Ramos (cell line): ENCODE results near the gene DLEC1.

Experiments used
- in situ Hi-C: fragments of 300-500 bp; cut with MboI; formaldehyde crosslinking; loops from one replicate; pipeline ENCODE4 v1.14.3; 2022; ENCODE audit warnings: low sequenced_read_pairs; ENCODE audit not compliant: unreplicated experiment

DLEC1 gene

GRCh38 chr3:38117748-38118420 is 78.9 kb downstream of the DLEC1 start:
- in situ Hi-C loops: loop anchor here (5.0 kb wide), 1 partner anchor 364 kb away; no protein-coding TSS in a partner anchor

GRCh38 chr3:38118421-38119247 is 79.6 kb downstream of the DLEC1 start:
- in situ Hi-C loops: loop anchor here (5.0 kb wide), 1 partner anchor 364 kb away; no protein-coding TSS in a partner anchor

DNA sequence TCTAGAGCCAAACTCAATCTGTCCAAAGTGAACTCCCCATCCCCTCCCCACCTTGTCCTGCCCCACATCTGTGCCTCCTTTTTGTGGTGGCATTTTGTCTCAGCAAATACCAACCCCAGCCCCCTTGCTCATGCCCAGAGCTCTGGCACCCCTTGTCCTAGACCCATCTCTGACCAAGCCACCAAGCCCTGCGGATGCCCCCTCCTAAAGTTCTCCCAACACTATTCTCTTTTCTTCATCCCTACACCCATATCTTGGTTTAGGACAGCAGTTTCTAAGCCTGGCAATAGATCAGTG is 80.2 kb downstream of the DLEC1 start:
- in situ Hi-C loops: loop anchor here (5.0 kb wide), 1 partner anchor 363 kb away; no protein-coding TSS in a partner anchor

DNA sequence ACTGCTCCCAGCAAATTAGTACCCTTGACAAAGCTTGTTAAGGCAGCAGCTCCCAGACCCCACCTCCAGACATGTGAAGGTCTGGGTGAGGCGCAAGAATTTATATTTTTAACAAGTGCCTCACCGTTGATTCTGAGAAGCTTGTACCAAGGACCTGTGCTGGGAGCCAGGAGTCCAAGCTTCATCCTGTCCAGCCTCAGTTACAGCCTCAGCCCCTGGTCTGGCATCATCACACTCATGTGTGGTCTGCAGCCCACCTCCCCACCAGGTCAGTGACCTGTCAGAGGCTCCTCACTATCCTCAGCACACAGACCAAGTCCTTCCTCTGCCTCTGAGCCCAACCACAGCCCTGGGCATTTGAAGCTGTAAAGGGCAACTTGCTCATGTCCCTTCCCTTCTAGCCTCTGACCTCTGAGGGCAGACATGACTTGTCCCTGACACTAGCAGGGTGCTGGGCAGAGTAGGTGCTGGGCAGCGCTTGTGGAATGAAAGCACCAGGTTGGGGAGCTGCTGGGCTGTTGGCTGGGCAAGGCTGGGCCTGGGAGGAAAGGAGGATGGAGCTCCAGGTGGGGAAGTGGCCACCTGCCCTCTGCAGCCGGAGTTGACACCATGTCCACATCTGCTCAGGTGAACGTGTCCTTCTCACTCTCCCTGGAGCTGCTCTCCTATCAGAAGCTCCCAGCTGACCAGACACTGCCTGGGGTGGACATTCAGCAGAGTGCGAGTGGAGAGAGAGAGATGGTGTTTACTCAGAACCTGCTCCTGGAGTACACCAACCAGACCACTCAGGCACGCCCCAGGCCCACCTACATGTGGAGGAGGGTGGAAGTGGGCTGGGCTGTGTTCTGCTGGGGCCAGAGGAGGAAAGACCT is 81.0 kb downstream of the DLEC1 start:
- in situ Hi-C loops: loop anchor here (5.0 kb wide), 1 partner anchor 362 kb away; no protein-coding TSS in a partner anchor

GRCh38 chr3:38120693-38121450 is 81.9 kb downstream of the DLEC1 start:
- in situ Hi-C loops: no loop called here

- in situ Hi-C loops: no loop called here
Measured at GRCh38 chr3:38121451-38121831, 82.4 kb downstream of the DLEC1 start.

DNA sequence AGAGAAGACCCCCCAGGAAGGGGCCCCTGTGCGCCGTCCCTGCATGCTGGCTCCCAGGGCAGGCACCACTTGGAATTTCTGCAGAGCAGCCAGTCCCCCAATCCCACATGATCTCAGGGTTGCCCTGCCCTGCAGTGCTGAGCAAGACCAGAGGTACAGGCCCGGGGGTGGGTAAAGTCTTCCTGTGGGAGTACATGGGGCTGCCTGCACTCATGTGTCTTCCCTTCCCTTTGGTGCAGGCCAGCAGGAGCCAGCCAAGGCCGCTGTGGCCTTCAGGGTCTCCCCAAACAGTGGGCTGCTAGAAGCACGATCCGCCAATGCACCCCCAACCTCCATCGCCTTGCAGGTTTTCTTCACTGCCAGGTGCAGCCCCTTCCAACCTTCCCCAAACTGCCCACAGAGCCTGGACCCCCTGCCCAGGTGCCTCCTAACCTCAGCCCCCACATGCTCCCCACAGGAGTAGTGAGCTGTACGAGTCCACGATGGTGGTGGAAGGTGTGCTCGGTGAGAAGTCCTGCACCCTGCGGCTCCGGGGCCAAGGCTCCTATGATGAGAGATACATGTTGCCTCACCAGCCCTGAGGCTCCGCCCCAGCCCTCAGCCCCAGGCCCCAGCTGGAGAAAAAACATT is 82.9 kb downstream of the DLEC1 start:
- in situ Hi-C loops: no loop called here

GRCh38 chr3:38122712-38123290 is 83.8 kb downstream of the DLEC1 start:
- in situ Hi-C loops: no loop called here

DNA sequence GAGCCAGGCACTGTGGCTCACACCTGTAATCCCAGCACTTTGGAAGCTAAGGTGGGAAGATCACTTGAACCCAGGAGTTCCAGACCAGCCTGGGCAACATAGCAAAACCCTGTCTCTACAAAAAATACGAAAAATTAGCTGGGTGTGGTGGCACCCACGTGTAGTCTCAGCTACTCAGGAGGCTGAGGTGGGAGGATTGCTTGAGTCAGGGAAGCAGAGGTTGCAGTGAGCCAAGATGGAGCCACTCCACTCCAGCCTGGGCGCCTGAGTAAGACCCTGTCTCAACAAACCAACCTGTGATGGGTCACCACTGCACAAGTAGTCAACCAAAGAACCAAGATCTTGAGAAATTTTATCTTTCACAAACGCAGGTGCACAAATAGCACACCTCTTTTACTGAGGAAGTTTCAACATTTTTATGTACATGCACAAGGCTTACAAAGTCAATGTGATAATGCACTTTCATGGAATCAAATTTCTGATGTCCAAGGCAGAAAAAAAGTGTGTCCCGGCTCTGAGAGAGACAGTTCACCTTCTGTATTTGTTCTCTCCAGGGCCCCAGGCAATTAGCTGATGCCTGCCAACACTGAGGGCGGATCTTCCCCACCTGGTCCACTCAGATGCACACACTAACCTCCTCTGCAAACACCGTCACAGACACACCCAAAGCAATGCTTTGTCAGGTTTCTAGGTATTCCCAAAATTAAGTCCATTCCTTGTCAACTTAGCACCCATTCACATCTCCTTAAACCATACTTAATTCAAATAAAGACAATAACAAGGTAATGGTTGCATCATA is 85.5 kb downstream of the DLEC1 start:
- in situ Hi-C loops: no loop called here

- in situ Hi-C loops: no loop called here
Measured at GRCh38 chr3:38125305-38126120, 86.5 kb downstream of the DLEC1 start.

- in situ Hi-C loops: no loop called here
Measured at GRCh38 chr3:38126121-38126892, 87.3 kb downstream of the DLEC1 start.

DNA sequence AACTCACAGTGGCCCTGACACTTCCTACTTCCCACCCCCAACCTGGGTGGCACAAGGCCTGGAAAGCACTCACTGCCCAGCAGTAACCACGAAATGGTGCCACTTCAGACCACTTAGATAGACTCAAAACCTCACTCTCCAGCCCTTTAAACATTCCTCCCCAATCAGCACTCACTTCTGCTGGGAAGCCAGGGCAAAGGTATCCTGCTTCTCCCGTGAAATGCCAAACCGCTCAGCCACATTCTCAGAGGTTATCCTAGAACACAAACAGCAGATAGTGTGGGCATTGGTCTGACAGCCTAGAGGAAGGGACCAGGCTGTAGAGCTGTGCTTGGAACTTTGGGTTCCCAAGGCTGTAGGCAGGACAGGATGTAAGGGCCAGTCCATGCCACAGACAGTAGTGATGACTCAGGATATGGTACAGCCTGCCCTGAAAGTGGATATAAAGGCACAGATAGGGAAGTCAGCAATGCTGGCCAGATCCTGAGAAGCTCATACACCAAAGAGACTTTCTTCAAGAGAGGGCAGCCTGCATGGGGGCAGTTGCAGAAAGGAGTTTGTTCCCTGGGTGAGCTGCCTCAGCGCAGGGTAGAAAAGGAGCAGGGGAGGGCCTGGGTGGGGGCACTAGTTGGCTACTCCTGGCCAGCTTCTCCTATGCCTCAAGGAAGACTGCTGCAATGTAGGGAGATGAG is 88.7 kb downstream of the DLEC1 start:
- in situ Hi-C loops: no loop called here

DNA sequence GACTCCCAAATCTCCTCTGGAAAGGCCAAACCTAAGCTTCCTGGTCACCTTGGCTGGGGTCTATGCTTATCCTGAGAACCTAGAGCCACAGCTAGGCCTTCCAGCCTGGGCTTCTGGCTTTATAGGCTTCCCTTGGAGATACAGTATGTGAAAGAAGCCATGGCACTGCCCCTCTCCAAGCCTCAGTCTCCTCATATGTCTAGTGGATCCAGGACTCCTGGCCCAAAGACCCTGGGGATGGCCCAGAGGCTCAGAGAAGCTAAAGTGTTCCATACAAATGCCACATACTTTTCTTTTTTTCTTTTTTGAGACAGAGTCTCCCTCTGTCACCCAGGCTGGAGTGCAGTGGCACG is 89.3 kb downstream of the DLEC1 start:
- in situ Hi-C loops: no loop called here

DNA sequence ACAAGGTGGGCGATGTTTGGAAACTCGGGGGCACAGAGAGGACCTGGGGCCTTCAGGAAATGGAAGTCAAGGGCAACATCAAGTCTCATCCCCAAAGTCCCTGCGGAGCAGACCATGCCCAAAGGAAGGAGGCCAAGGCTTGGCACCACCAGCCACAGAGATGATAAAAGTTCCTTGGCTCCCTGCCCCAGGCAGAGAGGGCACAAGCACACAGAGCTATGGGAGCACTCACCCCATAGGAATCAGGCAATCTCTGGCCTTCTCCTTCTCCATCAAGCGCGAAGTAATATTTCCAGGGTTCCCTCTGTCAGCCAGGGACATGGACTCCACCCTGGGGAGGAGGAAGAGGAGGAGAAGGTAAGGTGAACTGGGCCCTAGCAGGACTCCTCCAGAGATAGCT is 90.0 kb downstream of the DLEC1 start:
- in situ Hi-C loops: no loop called here

GRCh38 chr3:38130631-38131065 is 91.6 kb downstream of the DLEC1 start:
- in situ Hi-C loops: no loop called here

DNA sequence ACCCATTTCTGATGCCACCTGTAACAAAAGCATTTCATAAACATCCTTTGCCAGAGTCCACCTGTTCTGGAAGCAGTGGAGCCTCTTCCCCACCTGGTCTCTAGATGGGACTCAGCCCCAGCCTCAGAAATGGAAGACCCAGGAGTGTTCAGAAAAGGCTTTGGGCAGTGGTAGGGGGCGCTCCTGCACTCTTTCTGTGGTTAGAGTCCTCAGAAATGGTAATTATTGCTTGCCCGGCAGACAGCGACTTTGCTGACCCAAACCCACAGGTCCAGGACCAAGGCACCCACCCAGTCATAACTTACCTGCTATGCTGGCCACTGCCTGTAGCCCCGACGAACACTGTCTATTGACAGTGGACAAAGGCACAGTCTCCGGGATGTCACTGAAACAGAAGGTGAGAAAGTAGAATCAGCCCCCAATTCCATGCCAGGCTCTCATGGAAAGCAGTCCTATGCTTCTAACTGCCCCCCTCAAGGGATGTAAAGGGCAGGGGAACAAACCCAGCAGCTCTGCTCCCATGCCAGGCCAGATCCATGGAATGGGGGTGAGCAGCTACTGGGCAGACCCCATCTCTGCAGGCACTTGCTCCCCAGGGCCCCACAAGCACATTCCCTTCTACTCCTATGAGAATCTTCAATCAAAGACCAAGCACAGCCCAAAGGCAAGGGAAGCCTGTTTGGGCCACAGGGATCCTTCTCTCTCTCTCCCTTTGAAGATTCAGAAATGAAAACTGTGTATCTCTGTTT is 92.8 kb downstream of the DLEC1 start:
- in situ Hi-C loops: no loop called here
